T-helper 2 cell treated with Interferon-gamma antibody and Interleukin-4, amounts not matched to agents 5 μg/mL and 100 μg/mL, for 36 hours (primary cell): ENCODE measurements around the gene GBP7.

Experiments
- DNase-seq: peaks from one replicate; pipeline ENCODE4 v3.0.0; 2021; ENCODE audit warnings: low spot score
- H3K27ac Mint-ChIP-seq: one replicate; pipeline ENCODE4 v1.8.0; 2021; ENCODE audit warnings: mild to moderate bottlenecking, mixed read lengths
- H3K27me3 Mint-ChIP-seq: one replicate; pipeline ENCODE4 v1.8.0; 2021; ENCODE audit warnings: low read depth, mixed read lengths
- H3K36me3 Mint-ChIP-seq: one replicate; pipeline ENCODE4 v1.8.0; 2021; ENCODE audit warnings: low read depth, mixed read lengths
- H3K4me1 Mint-ChIP-seq: one replicate; pipeline ENCODE4 v1.8.0; 2021; ENCODE audit warnings: low read depth, mixed read lengths
- H3K4me3 Mint-ChIP-seq: one replicate; pipeline ENCODE4 v1.8.0; 2022; ENCODE audit warnings: mild to moderate bottlenecking, moderate library complexity, mixed read lengths
- H3K9me3 Mint-ChIP-seq: one replicate; pipeline ENCODE4 v1.8.0; 2021; ENCODE audit warnings: mixed read lengths

The GBP7 gene

DNA sequence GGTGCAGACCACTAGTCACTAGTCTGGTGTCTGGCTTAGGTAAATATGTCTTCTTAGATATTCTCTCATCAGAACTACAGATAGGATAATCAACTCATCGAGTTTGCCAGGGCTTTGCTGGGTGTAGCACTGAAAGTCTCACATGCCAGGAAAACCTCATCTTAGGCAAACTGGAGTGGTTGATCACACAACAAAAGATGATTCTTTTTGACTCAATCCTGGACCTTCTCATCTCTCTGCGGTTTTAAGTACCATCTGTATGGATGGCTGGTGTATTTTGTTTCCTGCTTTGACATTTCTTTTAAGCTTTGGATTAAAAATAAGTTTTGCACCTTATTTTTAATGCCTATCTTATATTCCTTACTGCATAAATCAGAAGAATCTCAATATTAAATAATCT, 61.1 kb downstream of the GBP7 start:
- Mint-ChIP-seq H3K27ac (no peak overlapping the region), H3K36me3 (peaks cover 64% of the 10 kb centered on the region), H3K27me3 (no peaks in the 10 kb centered on the region), H3K4me3 (no peak overlapping the region), H3K9me3 (peaks cover 3% of the 10 kb centered on the region), H3K4me1 (peaks cover 12% of the 10 kb centered on the region)
- no peak for DNase-seq

DNA sequence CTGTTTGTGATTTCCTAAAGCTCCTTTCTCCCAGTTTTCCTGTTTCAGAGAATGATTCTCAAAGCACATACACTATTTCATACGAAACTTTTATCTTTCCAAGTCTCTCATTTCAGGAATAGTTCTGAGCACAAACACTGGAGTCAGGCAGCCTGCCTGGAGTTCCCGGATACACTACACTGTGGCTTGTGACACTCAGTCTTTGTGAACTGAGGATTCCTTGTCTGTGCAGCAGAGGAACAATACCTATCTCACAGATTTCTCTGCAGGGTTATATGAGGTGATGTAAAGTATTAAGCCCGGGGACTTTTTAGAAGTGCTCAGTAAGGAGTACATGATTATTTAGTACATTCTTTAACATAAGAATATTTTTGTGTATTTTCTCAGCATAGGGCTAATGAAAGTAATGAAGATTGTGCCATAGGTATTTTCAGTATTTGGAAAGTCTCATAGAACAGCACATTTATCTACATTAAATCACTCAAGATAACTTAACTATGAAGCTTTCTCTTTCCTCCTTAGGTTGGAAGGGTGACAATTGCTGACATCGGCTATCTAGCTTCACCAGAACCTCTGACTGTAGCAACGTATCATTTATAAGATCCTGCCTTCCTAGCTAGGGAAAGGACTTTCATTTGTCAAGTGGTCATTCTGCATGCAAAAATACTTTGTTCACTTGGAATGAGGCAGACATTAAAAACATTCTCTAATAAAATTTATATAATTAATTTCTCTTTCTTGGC, 62.8 kb downstream of the GBP7 start:
- Mint-ChIP-seq H3K4me1 (peaks cover 12% of the 10 kb centered on the region), H3K9me3 (peaks cover 3% of the 10 kb centered on the region), H3K36me3 (peaks cover 79% of the 10 kb centered on the region), H3K27me3 (no peaks in the 10 kb centered on the region), H3K4me3 (no peak overlapping the region), H3K27ac (no peak overlapping the region)
- no peak for DNase-seq

- Mint-ChIP-seq H3K27ac (no peak overlapping the region), H3K4me3 (no peak overlapping the region), H3K4me1 (no peaks in the 10 kb centered on the region), H3K9me3 (no peaks in the 10 kb centered on the region), H3K36me3 (peaks cover 69% of the 10 kb centered on the region), H3K27me3 (no peaks in the 10 kb centered on the region)
- DNase-seq, result no peak
Measured at GRCh38 chr1:89104687-89105086, 71.1 kb downstream of the GBP7 start.

- Mint-ChIP-seq H3K36me3 (peaks cover 63% of the 10 kb centered on the region), H3K9me3 (no peaks in the 10 kb centered on the region), H3K27me3 (no peaks in the 10 kb centered on the region), H3K4me3 (no peak overlapping the region), H3K4me1 (no peaks in the 10 kb centered on the region), H3K27ac (no peak overlapping the region)
- no peak for DNase-seq
Measured at GRCh38 chr1:89104147-89104546, 71.7 kb downstream of the GBP7 start.

DNA sequence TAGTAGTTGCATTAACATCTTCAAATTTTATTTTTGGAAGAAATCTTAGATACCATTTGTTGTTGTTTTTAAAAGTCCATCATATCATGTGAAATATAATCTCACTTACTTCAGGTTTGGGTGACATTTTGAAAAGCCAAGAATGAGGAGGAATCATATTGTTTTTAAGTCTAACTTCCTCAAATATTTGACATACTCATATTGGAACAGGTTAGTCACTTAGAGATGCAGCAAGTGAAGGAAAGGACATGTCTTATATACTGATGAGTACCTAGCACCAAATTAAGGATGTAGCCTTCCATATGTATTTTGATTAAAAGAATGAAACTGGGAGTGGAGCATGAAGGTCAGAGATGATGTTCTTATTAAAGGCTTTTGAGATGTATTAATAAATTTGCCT, 73.8 kb downstream of the GBP7 start:
- Mint-ChIP-seq H3K27me3 (peaks cover 2% of the 10 kb centered on the region), H3K9me3 (peaks cover 4% of the 10 kb centered on the region), H3K4me1 (no peaks in the 10 kb centered on the region), H3K27ac (no peak overlapping the region), H3K36me3 (peaks cover 44% of the 10 kb centered on the region), H3K4me3 (no peak overlapping the region)
- DNase-seq, result no peak

GRCh38 chr1:89100412-89100811, 75.4 kb downstream of the GBP7 start:
- H3K36me3 Mint-ChIP-seq, result peaks cover 34% of the 10 kb centered on the region
- DNase-seq, result no peak
- H3K27ac Mint-ChIP-seq, result no peak overlapping the region
- H3K4me1 Mint-ChIP-seq, result no peaks in the 10 kb centered on the region
- H3K27me3 Mint-ChIP-seq, result peaks cover 2% of the 10 kb centered on the region
- peaks cover 18% of the 10 kb centered on the region for H3K9me3 Mint-ChIP-seq
- no peak overlapping the region for H3K4me3 Mint-ChIP-seq

DNA sequence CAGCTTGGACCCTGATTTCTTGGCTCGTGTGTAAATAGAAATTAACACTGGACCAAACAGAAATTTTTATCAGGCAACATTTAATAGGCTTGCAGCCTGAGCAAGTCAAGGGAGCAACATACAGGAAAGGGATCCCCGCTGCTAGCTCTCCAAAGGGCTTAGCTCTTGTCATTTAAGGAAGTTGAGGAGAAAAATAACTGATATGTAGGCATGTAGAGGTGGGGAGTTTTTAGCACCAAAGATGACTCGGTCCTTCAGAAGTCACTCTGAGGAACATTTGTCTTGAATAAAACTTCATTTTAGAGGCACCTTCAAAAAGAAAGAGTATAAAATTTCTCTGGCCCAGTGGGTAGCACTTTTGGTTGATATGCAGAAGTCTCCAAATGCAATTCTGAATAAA, 76.9 kb downstream of the GBP7 start:
- no peak for DNase-seq
- H3K27ac Mint-ChIP-seq, result no peak overlapping the region

GRCh38 chr1:89095737-89096136, 80.1 kb downstream of the GBP7 start:
- H3K27me3 Mint-ChIP-seq, result peaks cover 12% of the 10 kb centered on the region
- peaks cover 21% of the 10 kb centered on the region for H3K9me3 Mint-ChIP-seq
- no peak overlapping the region for H3K4me3 Mint-ChIP-seq
- H3K36me3 Mint-ChIP-seq, result peaks cover 9% of the 10 kb centered on the region
- no peak overlapping the region for H3K27ac Mint-ChIP-seq
- DNase-seq, result no peak
- H3K4me1 Mint-ChIP-seq, result peaks cover 6% of the 10 kb centered on the region

More for the DNA sequence above, 76.9 kb downstream of the GBP7 start:
- Mint-ChIP-seq H3K27me3 (peaks cover 5% of the 10 kb centered on the region), H3K9me3 (peaks cover 18% of the 10 kb centered on the region), H3K36me3 (peaks cover 19% of the 10 kb centered on the region), H3K4me1 (no peaks in the 10 kb centered on the region), H3K4me3 (no peak overlapping the region)

- H3K9me3 Mint-ChIP-seq, result peaks cover 3% of the 10 kb centered on the region
Measured at GRCh38 chr1:89089962-89090361, 85.8 kb downstream of the GBP7 start.

DNA sequence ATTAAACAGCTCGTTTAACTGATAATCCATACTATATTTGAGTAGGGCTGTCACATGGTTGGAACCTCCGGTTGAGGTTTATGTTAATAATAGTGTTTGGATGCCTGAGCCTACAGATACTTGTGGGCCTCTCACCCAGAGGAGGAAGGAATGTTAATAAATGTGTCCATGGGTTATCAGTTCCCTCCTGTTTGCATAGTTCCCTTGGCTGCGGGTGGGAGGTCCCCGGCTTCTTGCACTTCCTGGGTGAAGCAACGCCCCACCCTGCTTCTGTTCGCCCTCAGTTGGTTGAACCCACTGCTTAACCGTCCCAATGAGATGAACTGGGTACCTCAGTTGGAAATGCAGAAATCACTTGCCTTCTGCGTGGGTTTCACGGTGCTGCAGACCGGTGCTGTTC, 87.2 kb downstream of the GBP7 start:
- Mint-ChIP-seq H3K4me1 (peaks cover 14% of the 10 kb centered on the region), H3K27me3 (peaks cover 5% of the 10 kb centered on the region), H3K27ac (no peak overlapping the region), H3K9me3 (peaks cover 2% of the 10 kb centered on the region), H3K4me3 (no peak overlapping the region), H3K36me3 (no peaks in the 10 kb centered on the region)
- DNase-seq, result no peak

More at GRCh38 chr1:89089962-89090361, 85.8 kb downstream of the GBP7 start:
- H3K36me3 Mint-ChIP-seq, result no peaks in the 10 kb centered on the region
- peaks cover 10% of the 10 kb centered on the region for H3K27me3 Mint-ChIP-seq
- no peak overlapping the region for H3K27ac Mint-ChIP-seq
- no peak overlapping the region for H3K4me3 Mint-ChIP-seq
- no peak for DNase-seq
- peaks cover 12% of the 10 kb centered on the region for H3K4me1 Mint-ChIP-seq

DNA sequence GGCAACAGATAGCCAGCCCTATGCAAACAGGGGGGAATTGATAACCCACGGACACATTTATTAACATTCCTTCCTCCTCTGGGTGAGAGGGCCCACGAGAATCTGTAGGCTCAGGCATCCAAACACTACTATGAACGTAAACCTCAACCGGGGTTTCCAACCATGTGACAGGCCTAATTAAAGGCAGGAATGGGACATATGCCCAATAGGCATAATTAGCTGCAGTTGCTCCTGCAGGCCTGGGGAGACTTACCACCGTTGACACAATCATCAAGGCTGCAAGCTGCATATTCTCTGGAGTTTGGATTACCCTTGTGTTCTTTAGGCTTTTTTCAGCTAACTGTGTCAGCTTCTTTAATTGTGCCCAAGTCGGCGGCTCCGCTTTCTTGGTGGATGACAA, 88.6 kb downstream of the GBP7 start:
- Mint-ChIP-seq H3K4me3 (no peak overlapping the region), H3K27ac (no peak overlapping the region), H3K9me3 (no peaks in the 10 kb centered on the region), H3K4me1 (peaks cover 14% of the 10 kb centered on the region), H3K36me3 (no peaks in the 10 kb centered on the region), H3K27me3 (no peaks in the 10 kb centered on the region)
- DNase-seq, result no peak

DNA sequence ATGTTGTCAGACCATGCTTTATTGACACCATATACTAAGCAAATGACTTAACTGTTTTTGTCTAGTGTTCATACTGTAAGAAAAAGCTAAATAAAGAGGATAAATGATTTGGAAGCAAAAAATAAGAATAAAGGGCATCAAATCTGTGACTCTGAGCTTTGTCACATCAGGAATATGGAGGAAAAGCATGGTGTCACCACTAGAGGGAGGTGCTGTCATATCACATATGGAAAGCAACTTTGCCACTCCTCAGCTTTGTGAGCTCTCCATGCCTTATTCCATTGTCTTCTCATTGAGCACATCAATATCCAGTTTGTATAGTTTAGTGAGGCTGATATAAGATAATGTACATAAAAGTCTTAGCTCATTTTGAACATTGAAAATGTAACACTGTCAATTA, 90.0 kb downstream of the GBP7 start:
- Mint-ChIP-seq H3K9me3 (no peaks in the 10 kb centered on the region), H3K27ac (no peak overlapping the region), H3K27me3 (no peaks in the 10 kb centered on the region), H3K36me3 (no peaks in the 10 kb centered on the region), H3K4me1 (peaks cover 9% of the 10 kb centered on the region), H3K4me3 (no peak overlapping the region)
- DNase-seq, result peak; percentile 41
